Raji (cell line): ENCODE data around the gene ZNF580.

Experiments used
- POLR2A ChIP-seq: IDR thresholded peaks from 2 replicates; pipeline ENCODE4 v1.6.1; 2011; ENCODE audit warnings: low read depth, low read length, control low read depth; ENCODE audit not compliant: insufficient read depth

Gene ZNF580

DNA sequence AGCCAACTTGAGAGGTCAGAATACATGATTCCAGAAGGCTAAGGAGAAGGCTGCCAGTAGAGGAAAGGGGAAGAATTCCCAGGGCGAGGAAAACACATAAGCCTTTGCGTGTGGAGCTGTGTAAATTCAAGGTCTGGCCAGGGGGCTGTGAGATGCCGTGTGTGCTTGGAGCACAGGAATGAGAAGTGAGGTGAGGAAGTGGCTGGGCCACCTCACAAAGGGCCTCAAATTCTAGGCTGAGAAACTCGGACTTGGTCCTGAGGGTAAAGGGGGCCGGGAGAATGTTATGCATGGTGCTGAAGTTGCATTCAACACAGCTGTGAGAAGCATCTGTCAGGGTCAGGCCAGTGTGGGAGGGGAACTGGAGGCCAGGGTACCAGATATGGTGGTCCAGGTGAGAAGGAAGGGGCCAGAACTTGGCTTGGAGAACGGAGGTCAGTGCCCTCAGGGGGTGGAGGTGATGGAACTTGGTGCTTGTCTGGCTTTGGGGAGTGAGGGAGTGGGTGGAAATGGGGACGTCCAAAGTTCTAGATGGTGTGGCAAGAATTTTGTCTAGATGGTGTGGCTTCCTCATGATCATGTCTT is 4.9 kb upstream of the ZNF580 start:
- TF ChIP-seq POLR2A: no peak; the same call in 1 of the 2 replicates

GRCh38 chr19:55636723-55637122 is 4.1 kb upstream of the ZNF580 start:
- no peak for TF ChIP-seq POLR2A

DNA sequence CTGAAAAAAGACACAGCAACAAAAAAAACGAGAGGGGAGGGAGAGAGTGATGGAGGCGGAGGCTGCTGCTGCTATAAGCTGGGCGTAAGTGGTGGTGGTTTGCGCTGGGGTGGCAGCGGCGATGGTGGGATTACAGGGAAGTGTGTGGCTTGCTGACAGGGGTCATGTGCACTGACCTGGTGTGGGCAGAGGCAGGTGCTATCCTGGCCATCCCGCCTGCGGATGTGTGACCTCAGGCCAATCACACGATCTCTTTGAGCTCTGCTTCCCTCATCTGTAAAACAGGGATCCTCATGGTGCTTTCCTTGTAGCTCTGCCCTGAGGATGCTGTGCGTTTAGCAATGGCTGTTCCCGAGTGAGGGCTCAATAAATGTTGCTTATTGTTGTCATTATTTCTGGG is 3.3 kb upstream of the ZNF580 start:
- TF ChIP-seq POLR2A: no peak

GRCh38 chr19:55638864-55639359 is 1.9 kb upstream of the ZNF580 start:
- TF ChIP-seq POLR2A: peak; percentile 54; the same call in 1 of the 2 replicates

GRCh38 chr19:55640043-55640576 is 692 bp upstream of the ZNF580 start:
- 0 out of 2 replicates have a peak, but pooled peaks have one; percentile 20 for TF ChIP-seq POLR2A

GRCh38 chr19:55641426-55642152 is 787 bp downstream of the ZNF580 start:
- TF ChIP-seq POLR2A: peak; percentile 55

- no peak; the same call in 1 of the 2 replicates for TF ChIP-seq POLR2A
These were observed 1.6 kb downstream of the ZNF580 start for GRCh38 chr19:55642153-55643002.

DNA sequence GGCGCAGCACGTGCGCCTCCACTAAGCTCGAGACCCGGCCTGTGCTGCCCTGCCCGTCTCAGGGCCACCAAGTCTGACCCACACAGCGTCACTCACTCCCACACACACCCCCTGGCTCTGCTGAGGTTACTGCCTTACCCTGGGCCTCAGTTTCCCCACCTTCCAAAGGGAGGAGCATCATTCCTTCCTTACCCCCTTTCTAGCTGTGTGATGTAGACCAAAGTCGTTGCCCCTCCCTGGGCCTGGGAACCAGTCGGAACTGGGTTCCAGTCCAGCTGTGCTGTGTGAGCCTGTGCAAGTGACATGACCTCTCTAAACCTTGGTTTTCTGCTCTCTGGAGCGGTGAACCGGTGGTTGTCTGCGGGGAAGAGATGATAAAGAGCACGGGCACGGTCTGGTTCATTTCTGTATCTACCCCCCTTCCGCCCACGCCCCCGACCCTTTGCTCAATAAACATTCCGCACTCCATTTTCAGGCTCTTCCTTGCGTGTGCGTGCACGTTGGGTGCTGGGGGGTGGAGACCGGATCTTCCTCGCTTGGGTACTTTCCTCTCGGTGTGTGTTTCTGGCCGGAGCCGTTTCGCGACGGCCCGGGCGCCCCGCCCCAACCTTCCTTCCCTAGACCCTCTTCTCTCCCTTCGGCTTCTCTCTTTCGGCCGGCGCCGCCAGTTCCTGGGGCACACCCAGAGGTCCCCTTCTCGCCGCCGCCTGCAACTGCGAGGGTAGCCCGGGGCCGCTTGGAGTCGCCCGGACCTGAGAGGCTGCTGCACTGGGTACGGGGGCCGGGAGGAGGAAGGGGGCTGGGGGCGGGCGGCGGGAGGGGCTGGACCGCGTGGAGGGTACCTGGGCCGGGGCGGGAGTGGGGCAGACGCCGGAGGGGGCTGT is 2.4 kb downstream of the ZNF580 start, which contains the start of gene ZNF581:
TSS of gene ZNF581 (plus strand) at position 647 of the 884 bp plus-strand sequence. CDS start 923 bp downstream, outside the sequence.
- peak; percentile 69; the same call in 1 of the 2 replicates for TF ChIP-seq POLR2A

DNA sequence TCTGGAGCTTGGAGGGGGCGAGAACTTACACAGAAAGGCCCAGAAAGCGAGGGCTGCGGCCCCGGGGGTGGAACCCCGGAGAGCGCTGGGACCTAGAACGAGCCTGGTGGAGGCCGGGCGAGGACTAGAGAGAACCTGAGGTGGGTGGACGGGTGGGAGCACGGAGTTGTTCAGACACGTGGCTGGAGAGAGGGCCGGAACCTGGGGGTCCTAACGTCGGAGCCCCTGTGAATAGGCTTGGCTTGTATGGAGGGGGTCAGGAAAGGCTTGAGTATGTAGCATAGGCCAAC is 3.0 kb downstream of the ZNF580 start:
- no peak for TF ChIP-seq POLR2A

DNA sequence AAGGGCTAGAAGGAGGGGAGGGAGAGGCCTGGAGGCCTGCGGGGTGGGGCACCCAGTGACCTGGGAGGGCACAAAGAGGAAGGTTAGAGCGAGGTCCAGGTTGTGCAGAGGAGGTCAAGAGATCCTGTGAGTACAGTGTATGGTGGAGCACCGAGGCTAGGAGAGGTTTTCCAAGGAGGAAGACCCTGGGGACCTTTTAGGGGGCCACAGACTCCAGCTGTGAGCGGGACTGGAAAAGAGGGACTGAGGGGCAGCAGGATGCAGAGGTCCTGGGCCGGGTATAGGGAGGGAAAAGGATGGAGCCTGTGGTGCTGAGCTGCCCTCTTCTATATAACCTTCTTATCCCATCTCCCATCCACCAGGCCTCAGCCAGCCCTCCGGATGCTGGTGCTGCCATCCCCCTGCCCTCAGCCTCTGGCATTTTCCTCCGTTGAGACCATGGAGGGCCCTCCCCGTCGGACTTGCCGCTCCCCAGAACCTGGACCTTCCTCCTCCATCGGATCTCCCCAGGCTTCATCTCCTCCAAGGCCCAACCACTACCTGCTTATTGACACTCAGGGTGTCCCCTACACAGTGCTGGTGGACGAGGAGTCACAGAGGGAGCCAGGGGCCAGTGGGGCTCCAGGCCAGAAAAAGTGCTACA is 3.5 kb downstream of the ZNF580 start:
- no peak for TF ChIP-seq POLR2A

- TF ChIP-seq POLR2A: peak; percentile 37; the same call in 1 of the 2 replicates
These were observed 4.2 kb downstream of the ZNF580 start for GRCh38 chr19:55644842-55645511.

DNA sequence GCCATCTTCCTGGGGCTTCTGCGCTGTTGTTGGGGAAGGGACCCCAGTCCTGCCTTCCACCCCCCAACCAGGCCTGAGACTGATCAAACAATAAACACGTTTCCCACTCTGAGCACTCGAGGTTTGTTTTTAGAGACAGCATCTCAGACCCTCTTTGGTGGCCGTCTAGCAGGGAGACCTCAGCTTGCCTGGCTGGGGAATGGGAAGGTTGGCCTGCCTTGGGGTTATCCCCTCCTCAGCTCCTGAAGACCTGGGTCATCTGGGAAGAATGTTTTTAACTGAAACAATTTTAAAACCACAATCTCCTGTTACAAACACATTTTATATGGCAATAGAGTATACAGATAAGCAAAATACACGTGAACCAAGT is 4.7 kb downstream of the ZNF580 start:
- no peak for TF ChIP-seq POLR2A
